HG03175 (cell line): Measurements from ENCODE around the gene LRP11.

Experiments
- ATAC-seq: cut with Tn5 transposase; IDR thresholded peaks from one replicate; pipeline ENCODE4 v1.9.1; 2021; ENCODE audit warnings: mild to moderate bottlenecking, moderate library complexity; ENCODE audit not compliant: unreplicated experiment

The LRP11 gene

GRCh38 chr6:149813351-149813750, 50.8 kb downstream of the LRP11 start:
- ATAC-seq, result no peak

- no peak for ATAC-seq
Measured at GRCh38 chr6:149809798-149810197, 54.4 kb downstream of the LRP11 start.

- no peak for ATAC-seq
Measured at GRCh38 chr6:149806127-149806526, 58.0 kb downstream of the LRP11 start.

GRCh38 chr6:149783551-149783950, 80.6 kb downstream of the LRP11 start:
- no peak for ATAC-seq

GRCh38 chr6:149782337-149782736, 81.8 kb downstream of the LRP11 start:
- ATAC-seq, result no peak

GRCh38 chr6:149781715-149782114, 82.4 kb downstream of the LRP11 start:
- no peak for ATAC-seq

- ATAC-seq, result no peak
Measured at GRCh38 chr6:149779644-149779963, 84.6 kb downstream of the LRP11 start.

GRCh38 chr6:149777624-149778023, 86.5 kb downstream of the LRP11 start:
- ATAC-seq, result no peak

- no peak for ATAC-seq
Measured at GRCh38 chr6:149771925-149772324, 92.2 kb downstream of the LRP11 start.

- ATAC-seq, result no peak
Measured at GRCh38 chr6:149771185-149771584, 93.0 kb downstream of the LRP11 start.

GRCh38 chr6:149769676-149770075, 94.5 kb downstream of the LRP11 start:
- no peak for ATAC-seq
